Measurements from ENCODE around the gene RASSF4.

DNA sequence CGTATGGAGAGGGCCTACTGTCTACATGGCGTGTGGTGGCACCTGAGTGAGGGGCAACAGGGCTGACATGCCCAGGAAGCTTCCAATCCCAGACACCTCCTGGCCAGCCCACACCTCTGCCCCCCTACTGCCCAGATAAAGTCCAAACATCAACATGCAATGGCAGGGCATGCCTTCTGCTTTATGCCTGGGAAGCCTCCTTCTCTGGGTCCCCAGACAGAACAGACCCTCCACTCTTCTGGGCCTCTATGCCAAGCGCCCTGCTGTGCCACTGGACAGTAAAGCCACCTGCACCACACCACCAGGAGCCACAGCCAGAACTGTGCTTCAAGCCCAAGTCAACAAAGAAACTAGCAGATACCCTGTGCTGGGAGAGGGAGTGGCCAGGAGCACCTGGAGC lies 36.0 kb upstream of the RASSF4 start:
- no peak for TF ChIP-seq EP300 (IDR thresholded peaks at IDR 0.05)
- TF ChIP-seq, protein P1, sequence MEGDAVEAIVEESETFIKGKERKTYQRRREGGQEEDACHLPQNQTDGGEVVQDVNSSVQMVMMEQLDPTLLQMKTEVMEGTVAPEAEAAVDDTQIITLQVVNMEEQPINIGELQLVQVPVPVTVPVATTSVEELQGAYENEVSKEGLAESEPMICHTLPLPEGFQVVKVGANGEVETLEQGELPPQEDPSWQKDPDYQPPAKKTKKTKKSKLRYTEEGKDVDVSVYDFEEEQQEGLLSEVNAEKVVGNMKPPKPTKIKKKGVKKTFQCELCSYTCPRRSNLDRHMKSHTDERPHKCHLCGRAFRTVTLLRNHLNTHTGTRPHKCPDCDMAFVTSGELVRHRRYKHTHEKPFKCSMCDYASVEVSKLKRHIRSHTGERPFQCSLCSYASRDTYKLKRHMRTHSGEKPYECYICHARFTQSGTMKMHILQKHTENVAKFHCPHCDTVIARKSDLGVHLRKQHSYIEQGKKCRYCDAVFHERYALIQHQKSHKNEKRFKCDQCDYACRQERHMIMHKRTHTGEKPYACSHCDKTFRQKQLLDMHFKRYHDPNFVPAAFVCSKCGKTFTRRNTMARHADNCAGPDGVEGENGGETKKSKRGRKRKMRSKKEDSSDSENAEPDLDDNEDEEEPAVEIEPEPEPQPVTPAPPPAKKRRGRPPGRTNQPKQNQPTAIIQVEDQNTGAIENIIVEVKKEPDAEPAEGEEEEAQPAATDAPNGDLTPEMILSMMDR (IDR thresholded peaks at IDR 0.05): no peak
